ENCODE data around the gene RGS7BP. TPM values are rescaled to one million over a fixed set of nuclear protein-coding genes. Genes with fewer than 3 reads are reported as not detected.

RGS7BP gene
- total RNA-seq, 1 donor from 2014 or later = 0.56 TPM

DNA sequence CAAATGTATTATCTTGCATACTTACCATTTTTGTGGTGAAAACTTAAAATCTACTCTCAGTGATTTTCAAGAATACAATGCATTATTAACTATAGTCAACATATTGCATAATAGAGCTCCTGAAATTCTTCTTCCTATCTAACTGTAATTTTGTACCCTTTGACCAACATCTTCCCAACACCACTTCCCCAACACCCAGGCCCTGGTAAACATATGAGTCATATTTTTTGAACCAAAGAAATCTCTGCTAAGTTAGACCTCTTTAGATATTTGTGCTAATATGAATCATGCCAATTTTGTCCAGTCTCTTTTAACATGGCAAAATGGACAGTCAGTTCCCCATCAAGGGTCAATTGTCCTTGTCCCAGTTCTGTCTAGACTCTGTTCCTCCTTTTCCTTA is 18.5 kb upstream of the RGS7BP start:
- TF ChIP-seq, protein P1, sequence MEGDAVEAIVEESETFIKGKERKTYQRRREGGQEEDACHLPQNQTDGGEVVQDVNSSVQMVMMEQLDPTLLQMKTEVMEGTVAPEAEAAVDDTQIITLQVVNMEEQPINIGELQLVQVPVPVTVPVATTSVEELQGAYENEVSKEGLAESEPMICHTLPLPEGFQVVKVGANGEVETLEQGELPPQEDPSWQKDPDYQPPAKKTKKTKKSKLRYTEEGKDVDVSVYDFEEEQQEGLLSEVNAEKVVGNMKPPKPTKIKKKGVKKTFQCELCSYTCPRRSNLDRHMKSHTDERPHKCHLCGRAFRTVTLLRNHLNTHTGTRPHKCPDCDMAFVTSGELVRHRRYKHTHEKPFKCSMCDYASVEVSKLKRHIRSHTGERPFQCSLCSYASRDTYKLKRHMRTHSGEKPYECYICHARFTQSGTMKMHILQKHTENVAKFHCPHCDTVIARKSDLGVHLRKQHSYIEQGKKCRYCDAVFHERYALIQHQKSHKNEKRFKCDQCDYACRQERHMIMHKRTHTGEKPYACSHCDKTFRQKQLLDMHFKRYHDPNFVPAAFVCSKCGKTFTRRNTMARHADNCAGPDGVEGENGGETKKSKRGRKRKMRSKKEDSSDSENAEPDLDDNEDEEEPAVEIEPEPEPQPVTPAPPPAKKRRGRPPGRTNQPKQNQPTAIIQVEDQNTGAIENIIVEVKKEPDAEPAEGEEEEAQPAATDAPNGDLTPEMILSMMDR (conservative IDR thresholded peaks at IDR 0.05) = no peak
- DNase-seq (ENCODE audit: low read depth, low spot score) = no peak
- Mint-ChIP-seq H3K27me3 (ENCODE audit: low read depth) (peaks cover 32% of the 10 kb centered on the region), H3K4me3 (no peak overlapping the region), H3K4me1 (no peaks in the 10 kb centered on the region), H3K9me3 (no peaks in the 10 kb centered on the region), H3K27ac (ENCODE audit: unreplicated experiment) (no peak overlapping the region), H3K36me3 (ENCODE audit: low read depth) (no peaks in the 10 kb centered on the region)

- no peaks in the 10 kb centered on the region for H3K4me1 Mint-ChIP-seq
- peaks cover 38% of the 10 kb centered on the region for H3K27me3 Mint-ChIP-seq (ENCODE audit: low read depth)
- H3K9me3 Mint-ChIP-seq = no peaks in the 10 kb centered on the region
These were observed 16.0 kb upstream of the RGS7BP start for GRCh38 chr5:64489857-64490256.

DNA sequence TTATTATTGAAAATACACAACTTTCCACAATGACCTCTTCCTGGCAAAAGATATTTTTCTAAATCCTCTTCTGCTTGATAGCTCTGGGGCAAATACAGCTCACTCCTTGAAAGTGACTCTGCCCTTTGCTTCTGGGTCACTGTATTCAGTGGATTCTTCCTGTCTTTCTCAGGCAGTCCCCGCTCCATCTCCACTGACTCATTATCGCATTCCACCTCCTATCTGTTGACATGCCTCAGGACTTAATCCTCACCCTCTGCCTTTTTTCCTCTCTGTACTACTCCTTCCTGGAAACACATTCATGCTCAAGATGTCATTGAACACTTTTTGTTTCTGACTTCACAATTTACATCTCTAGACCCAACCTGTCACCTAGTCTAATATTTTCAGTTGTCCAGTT is 8.4 kb upstream of the RGS7BP start:
- peaks cover 34% of the 10 kb centered on the region for H3K27me3 Mint-ChIP-seq (ENCODE audit: low read depth)
- TF ChIP-seq, protein P1 (conservative IDR thresholded peaks at IDR 0.05) = no peak
- peaks cover 6% of the 10 kb centered on the region for H3K4me1 Mint-ChIP-seq
- DNase-seq (ENCODE audit: low read depth, low spot score) = no peak
- H3K27ac Mint-ChIP-seq (ENCODE audit: unreplicated experiment) = no peak overlapping the region
- H3K9me3 Mint-ChIP-seq = no peaks in the 10 kb centered on the region
- no peak overlapping the region for H3K4me3 Mint-ChIP-seq
- H3K36me3 Mint-ChIP-seq (ENCODE audit: low read depth) = no peaks in the 10 kb centered on the region

More at GRCh38 chr5:64489857-64490256, 16.0 kb upstream of the RGS7BP start:
- Mint-ChIP-seq H3K36me3 (ENCODE audit: low read depth) (no peaks in the 10 kb centered on the region), H3K4me3 (no peak overlapping the region), H3K27ac (ENCODE audit: unreplicated experiment) (no peak overlapping the region)
- TF ChIP-seq, protein P1 (conservative IDR thresholded peaks at IDR 0.05) = no peak
- no peak for DNase-seq (ENCODE audit: low read depth, low spot score)

- H3K4me1 Mint-ChIP-seq = peaks cover 12% of the 10 kb centered on the region
- no peaks in the 10 kb centered on the region for H3K9me3 Mint-ChIP-seq
- no peak for DNase-seq (ENCODE audit: low read depth, low spot score)
- no peak overlapping the region for H3K4me3 Mint-ChIP-seq
- no peak overlapping the region for H3K27ac Mint-ChIP-seq (ENCODE audit: unreplicated experiment)
- H3K27me3 Mint-ChIP-seq (ENCODE audit: low read depth) = peaks cover 66% of the 10 kb centered on the region
- TF ChIP-seq, protein P1 (conservative IDR thresholded peaks at IDR 0.05) = no peak
- H3K36me3 Mint-ChIP-seq (ENCODE audit: low read depth) = no peaks in the 10 kb centered on the region
These were observed 3.6 kb upstream of the RGS7BP start for GRCh38 chr5:64502196-64502595.

DNA sequence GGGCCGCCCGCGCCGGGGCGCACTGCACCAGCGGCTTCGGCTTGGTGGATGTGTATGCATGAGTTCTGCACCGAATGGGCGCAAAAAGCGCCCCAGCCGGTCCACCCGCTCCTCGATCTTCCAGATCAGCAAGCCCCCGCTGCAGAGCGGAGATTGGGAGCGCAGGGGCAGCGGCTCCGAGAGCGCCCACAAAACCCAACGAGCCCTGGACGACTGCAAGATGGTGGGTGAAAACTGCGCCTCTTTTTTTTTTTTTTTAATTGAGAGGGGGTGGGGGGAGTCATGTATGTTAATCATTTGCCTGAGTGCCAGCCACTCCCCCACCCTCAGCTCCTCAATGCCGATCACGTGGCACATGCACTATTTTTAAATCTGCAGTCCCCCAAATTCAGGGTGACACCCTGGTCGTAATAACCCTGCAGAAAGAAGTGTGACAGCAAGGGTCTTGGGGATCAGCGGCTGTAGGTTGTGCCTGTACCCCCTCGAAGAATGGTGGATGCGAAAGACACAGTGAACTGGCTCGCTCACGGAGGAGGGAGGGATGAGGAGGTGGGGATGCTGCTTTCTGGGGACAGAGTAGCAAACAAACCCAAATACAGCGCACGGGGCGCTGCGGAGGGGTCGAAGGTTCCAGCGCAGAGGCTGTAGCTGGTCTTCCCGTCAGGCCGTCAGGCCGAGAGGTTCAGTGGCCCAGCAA is 900 bp downstream of the RGS7BP start:
- peak overlapping the region; percentile 87 for H3K4me3 Mint-ChIP-seq

More for the DNA sequence above, 900 bp downstream of the RGS7BP start:
- no peaks in the 10 kb centered on the region for H3K36me3 Mint-ChIP-seq (ENCODE audit: low read depth)
- peak overlapping the region; percentile 10 for H3K27ac Mint-ChIP-seq (ENCODE audit: unreplicated experiment)
- H3K27me3 Mint-ChIP-seq (ENCODE audit: low read depth) = peaks cover 89% of the 10 kb centered on the region
- H3K9me3 Mint-ChIP-seq = no peaks in the 10 kb centered on the region
- TF ChIP-seq, protein P1 (conservative IDR thresholded peaks at IDR 0.05) = peak; percentile 48
- peaks cover 7% of the 10 kb centered on the region for H3K4me1 Mint-ChIP-seq
- peak; percentile 10 for DNase-seq (ENCODE audit: low read depth, low spot score)
